IPS DF 19.7 (cell line): ENCODE results near the gene TNFRSF21.
A peak's percentile ranks its signal among the peaks of the same experiment; 100 is the strongest.
"Not testable (repeated sequence)": the region's sequence is repeated elsewhere in the genome, so short reads cannot be mapped to it uniquely, and the experiment has no call there.

ENCODE experiments used
- DNase-seq: peaks from one replicate; pipeline ENCODE4 v3.0.0-alpha.2; 2013; ENCODE audit warnings: low read depth, low spot score

Gene TNFRSF21

GRCh38 chr6:47309291-47310130 is at the start of gene TNFRSF21:
Gene TNFRSF21, minus strand, starts transcription at chr6:47309905. Its CDS starts 394 bp downstream, at chr6:47309511.
- DNase-seq, result peak; percentile 65

GRCh38 chr6:47358440-47359225 is 48.9 kb upstream of the TNFRSF21 start:
- DNase-seq, result no peak

GRCh38 chr6:47357827-47358226 is 48.1 kb upstream of the TNFRSF21 start:
- DNase-seq, result no peak

DNA sequence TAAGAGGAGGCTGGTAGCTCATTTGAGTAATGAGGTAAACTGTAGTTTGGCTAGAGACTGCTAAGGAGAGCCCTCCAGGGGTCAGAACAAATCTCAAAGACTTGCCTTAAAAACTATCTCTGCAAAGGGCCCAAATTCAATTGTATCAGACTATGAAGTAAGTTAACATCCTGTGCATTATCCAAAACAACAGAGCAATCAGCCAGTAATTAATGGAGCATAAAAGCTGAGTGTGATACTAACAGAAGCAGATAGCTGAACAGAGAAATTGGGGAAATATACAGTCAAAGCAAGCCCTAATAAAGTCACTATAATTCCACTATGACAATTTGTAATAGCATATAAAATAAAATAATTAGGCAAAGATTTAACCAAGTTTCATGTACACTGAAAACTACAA is 45.8 kb upstream of the TNFRSF21 start:
- DNase-seq, result no peak

- no peak for DNase-seq
Observed at GRCh38 chr6:47353871-47354270, 44.2 kb upstream of the TNFRSF21 start.

DNA sequence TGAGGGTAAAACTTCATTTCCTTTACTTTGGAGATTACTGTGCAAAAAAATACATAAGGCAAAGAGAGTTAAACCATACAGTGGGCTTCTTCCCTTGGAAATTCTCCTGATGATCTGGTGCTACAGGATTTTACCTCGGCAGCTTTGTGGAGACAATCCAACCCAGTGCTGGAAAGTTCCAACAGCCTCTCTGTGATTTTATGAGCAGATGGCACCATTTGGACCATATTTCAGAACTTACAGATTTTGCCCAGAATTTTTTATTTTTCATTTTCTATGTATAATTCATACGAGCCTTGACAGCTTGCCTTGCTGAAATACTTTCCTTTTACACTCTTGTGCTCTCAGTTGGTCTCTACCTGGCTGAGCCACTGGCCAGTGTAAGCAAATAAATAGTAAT is 43.3 kb upstream of the TNFRSF21 start:
- no peak for DNase-seq

DNA sequence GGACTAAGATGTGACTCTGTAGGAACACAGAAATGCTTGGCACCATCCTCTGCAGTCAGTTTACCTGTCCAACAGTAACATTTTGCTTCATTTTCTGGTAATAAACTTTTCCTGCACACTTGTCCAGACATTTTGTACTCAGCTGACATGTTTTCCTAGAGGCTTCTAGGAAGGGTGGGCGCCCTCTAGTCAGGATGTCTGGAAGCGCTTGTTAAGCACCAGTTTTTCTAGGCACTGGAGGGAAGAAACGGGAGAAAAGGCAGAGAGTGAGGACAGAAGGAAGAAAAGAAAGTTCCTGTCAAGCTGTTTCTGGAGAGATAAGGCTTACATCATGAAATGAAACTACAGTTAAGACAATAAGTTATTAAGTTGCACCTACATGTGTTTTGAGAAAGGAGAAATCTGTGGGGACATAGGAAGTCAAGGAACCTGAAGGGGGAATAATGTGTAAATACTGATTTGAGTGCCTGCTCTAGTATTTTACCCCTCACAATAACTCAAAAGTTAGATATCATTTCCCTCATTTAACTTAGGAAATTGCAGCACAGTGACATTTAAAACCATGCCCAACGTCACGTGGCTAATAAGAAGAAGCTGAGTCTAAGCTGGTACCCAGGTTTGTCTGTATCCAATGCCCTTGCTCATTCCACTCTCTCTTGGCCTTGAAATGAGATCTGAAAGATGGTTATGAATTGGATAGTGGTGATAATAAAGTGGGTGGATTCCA is 42.7 kb upstream of the TNFRSF21 start:
- DNase-seq, result no peak

GRCh38 chr6:47351621-47352020 is 41.9 kb upstream of the TNFRSF21 start:
- DNase-seq, result no peak

- no peak for DNase-seq
Observed at GRCh38 chr6:47349931-47350330, 40.2 kb upstream of the TNFRSF21 start.

- no peak for DNase-seq
Observed at GRCh38 chr6:47348316-47348863, 38.7 kb upstream of the TNFRSF21 start.

DNA sequence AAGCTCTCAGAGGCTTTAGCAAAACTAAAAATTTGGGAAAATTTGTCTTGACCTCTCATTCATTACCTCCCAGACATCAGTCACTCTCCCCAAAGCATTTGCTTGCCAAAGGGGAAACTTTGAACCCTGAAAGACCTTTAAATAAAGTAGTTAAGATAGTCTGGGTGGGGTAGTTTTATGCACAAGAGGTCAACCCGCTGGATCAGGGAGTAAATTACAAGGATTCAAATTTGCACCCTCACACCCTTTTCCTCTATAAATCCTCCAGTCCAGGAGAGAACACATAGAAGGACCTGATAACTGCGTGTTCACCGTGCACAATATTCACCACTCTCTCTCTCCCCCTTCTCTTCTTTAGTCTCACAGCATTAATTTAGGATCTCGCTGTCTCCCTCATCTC is 36.1 kb upstream of the TNFRSF21 start:
- no peak for DNase-seq

DNA sequence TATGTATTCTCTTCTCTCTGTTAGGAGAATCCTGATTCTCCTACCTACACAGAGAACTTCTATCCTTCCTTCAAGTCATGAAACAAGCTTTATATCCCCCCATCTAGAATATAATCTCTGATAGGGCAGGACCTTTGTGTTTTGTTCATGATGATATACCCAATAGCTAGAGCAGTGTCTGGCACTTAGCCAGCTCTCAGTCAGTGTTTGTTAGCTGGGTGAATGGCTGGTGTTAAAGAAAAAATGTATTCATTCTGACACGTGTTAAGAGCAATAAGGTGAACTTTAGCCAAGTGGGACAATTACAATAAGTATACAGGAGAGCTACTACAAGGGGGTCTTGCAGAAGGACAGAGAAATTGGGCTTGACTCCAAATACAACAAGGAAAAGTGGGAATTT is 34.3 kb upstream of the TNFRSF21 start:
- DNase-seq, result no peak

DNA sequence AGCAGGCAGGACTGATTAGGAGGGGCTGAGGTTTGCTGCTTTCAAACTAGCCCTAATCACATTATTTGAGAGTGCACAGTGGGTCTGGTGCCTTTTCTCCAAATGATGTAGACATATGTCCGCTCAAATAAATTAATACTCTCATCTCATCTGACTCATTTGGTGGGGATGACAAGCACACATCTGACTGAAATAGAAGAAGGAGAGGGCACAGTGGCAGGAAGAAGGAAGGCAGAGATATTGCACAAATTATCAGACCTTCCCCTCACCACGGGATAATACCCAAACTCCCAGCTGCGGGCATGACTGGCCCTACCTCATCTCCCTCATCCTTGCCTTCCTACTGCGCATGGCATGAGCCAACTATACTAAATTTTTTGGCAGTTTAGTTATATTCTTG is 33.9 kb upstream of the TNFRSF21 start:
- DNase-seq, result no peak

DNA sequence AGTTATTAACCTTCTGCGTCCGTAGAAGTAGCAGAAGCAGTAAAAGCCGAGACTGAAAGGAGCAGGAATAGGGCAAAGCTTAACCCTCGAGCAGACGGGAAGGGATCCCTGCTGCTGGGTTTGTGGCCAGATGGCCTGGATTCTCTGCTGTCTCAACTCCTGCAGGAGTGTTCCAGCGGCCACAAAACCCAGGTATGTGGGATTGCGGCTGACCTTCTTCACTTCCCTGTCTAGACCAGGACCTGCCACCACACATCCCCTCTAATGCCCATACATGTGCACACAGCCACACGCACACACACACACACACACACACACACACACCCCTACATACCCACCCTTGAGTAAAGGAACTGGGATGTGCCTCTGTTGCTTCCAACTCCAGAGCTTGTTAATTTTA is 33.1 kb upstream of the TNFRSF21 start:
- no peak for DNase-seq

- no peak for DNase-seq
Observed at GRCh38 chr6:47337519-47337918, 27.8 kb upstream of the TNFRSF21 start.

GRCh38 chr6:47336334-47336733 is 26.6 kb upstream of the TNFRSF21 start:
- DNase-seq, result no peak

DNA sequence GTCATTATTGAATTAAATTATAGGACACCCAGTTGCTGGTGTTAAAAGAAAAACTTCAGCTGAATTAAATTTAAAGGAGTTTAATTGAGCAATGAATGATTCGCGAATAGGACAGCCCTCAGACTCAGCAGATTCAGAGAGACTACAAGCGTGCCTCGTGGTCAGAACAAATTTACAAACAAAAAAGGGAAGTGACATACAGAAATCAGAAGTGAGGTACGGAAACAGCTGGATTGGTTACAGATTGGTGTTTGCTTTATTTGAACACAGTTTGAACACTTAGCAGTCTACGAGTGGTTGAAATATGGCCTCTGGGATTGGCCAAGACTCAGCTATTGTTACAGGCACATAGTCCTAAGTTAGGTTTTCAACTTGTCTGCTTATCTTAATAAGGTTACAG is 25.8 kb upstream of the TNFRSF21 start:
- no peak for DNase-seq

- no peak for DNase-seq
Observed at GRCh38 chr6:47334334-47334733, 24.6 kb upstream of the TNFRSF21 start.

GRCh38 chr6:47328606-47329005 is 18.9 kb upstream of the TNFRSF21 start:
- DNase-seq, result not testable (repeated sequence)

- DNase-seq, result not testable (repeated sequence)
Observed at GRCh38 chr6:47328139-47328538, 18.4 kb upstream of the TNFRSF21 start.

GRCh38 chr6:47323887-47324286 is 14.2 kb upstream of the TNFRSF21 start:
- DNase-seq, result no peak

DNA sequence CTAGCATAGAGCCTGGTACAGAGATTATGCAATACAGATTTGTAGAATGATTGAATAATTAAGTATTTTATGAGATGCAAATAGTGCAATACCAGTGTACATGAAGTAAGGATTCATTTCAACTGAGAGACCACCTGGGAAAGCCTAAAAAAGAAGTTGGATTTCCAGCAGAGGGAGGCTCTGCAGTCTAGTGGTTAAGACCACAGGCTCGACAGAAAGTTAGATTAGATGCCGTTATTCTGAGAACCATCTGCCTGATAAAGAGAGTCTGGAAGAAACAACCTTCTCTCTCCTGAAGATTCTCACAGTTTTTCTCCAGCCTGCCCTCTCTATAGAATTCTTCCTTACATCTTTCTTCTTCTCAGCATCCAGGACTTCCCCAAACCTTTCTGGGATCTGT is 13.6 kb upstream of the TNFRSF21 start:
- no peak for DNase-seq
